ENCODE results near the gene SPRYD7.

SPRYD7 gene

GRCh38 chr13:49972709-49973108 is 36.6 kb upstream of the SPRYD7 start:
- TF ChIP-seq CTCF (IDR thresholded peaks at IDR 0.05; ENCODE audit: extremely low read depth, insufficient read depth, missing control alignments) = no peak
- in situ Hi-C loops (cut with MboI; ENCODE audit: low pct_unique_long_range_greater_than_20kb, low sequenced_read_pairs, unreplicated experiment) = loop anchor here (10.0 kb wide), 3 partner anchors 832 to 1112 kb away; no protein-coding TSS in a partner anchor
- DNase-seq (ENCODE audit: low spot score) = no peak

GRCh38 chr13:49967456-49967855 is 31.3 kb upstream of the SPRYD7 start:
- no peak for DNase-seq (ENCODE audit: low spot score)
- in situ Hi-C loops (cut with MboI; ENCODE audit: low pct_unique_long_range_greater_than_20kb, low sequenced_read_pairs, unreplicated experiment) = no loop called here
- TF ChIP-seq CTCF (IDR thresholded peaks at IDR 0.05; ENCODE audit: extremely low read depth, insufficient read depth, missing control alignments) = no peak

- in situ Hi-C loops (cut with MboI; ENCODE audit: low pct_unique_long_range_greater_than_20kb, low sequenced_read_pairs, unreplicated experiment) = no loop called here
- no peak for DNase-seq (ENCODE audit: low spot score)
- no peak for TF ChIP-seq CTCF (IDR thresholded peaks at IDR 0.05; ENCODE audit: extremely low read depth, insufficient read depth, missing control alignments)
These were observed 22.2 kb upstream of the SPRYD7 start for GRCh38 chr13:49958321-49958720.

- no peak for DNase-seq (ENCODE audit: low spot score)
- in situ Hi-C loops (cut with MboI; ENCODE audit: low pct_unique_long_range_greater_than_20kb, low sequenced_read_pairs, unreplicated experiment) = no loop called here
- TF ChIP-seq CTCF (IDR thresholded peaks at IDR 0.05; ENCODE audit: extremely low read depth, insufficient read depth, missing control alignments) = no peak
These were observed 20.0 kb upstream of the SPRYD7 start for GRCh38 chr13:49956131-49956530.

- in situ Hi-C loops (cut with MboI; ENCODE audit: low pct_unique_long_range_greater_than_20kb, low sequenced_read_pairs, unreplicated experiment) = no loop called here
- TF ChIP-seq CTCF (IDR thresholded peaks at IDR 0.05; ENCODE audit: extremely low read depth, insufficient read depth, missing control alignments) = no peak
- DNase-seq (ENCODE audit: low spot score) = no peak
These were observed 18.7 kb upstream of the SPRYD7 start for GRCh38 chr13:49954674-49955455.

GRCh38 chr13:49953560-49953959 is 17.4 kb upstream of the SPRYD7 start:
- TF ChIP-seq CTCF (IDR thresholded peaks at IDR 0.05; ENCODE audit: extremely low read depth, insufficient read depth, missing control alignments) = no peak
- no peak for DNase-seq (ENCODE audit: low spot score)
- in situ Hi-C loops (cut with MboI; ENCODE audit: low pct_unique_long_range_greater_than_20kb, low sequenced_read_pairs, unreplicated experiment) = no loop called here
